GM12801 (cell line): ENCODE results near the gene HOXC5.

Experiments used
- TF ChIP-seq, protein P1 (sequence below): IDR thresholded peaks from one replicate; pipeline ENCODE4 v1.5.1; 2011; ENCODE audit warnings: control low read depth; ENCODE audit not compliant: insufficient read length; ENCODE audit errors: extremely low read depth

Gene HOXC5

DNA sequence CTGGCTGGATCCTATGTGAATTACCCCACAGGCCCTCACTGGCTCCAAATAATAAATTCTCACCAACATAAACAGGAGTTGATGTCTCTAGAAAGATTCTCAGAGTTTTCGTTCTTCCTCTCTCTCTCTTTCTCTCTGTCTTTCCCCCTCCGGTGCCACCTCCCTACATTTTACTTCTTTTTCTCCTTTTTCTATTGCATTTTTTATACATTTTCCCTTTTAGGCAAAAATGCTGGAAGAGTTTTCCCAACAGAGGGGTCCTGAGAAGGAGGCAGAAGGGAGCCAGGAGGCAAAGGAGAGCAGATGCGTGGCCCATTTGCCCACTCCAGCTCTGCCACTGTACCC is 5.4 kb upstream of the HOXC5 start:
- TF ChIP-seq, protein P1, sequence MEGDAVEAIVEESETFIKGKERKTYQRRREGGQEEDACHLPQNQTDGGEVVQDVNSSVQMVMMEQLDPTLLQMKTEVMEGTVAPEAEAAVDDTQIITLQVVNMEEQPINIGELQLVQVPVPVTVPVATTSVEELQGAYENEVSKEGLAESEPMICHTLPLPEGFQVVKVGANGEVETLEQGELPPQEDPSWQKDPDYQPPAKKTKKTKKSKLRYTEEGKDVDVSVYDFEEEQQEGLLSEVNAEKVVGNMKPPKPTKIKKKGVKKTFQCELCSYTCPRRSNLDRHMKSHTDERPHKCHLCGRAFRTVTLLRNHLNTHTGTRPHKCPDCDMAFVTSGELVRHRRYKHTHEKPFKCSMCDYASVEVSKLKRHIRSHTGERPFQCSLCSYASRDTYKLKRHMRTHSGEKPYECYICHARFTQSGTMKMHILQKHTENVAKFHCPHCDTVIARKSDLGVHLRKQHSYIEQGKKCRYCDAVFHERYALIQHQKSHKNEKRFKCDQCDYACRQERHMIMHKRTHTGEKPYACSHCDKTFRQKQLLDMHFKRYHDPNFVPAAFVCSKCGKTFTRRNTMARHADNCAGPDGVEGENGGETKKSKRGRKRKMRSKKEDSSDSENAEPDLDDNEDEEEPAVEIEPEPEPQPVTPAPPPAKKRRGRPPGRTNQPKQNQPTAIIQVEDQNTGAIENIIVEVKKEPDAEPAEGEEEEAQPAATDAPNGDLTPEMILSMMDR = no peak

DNA sequence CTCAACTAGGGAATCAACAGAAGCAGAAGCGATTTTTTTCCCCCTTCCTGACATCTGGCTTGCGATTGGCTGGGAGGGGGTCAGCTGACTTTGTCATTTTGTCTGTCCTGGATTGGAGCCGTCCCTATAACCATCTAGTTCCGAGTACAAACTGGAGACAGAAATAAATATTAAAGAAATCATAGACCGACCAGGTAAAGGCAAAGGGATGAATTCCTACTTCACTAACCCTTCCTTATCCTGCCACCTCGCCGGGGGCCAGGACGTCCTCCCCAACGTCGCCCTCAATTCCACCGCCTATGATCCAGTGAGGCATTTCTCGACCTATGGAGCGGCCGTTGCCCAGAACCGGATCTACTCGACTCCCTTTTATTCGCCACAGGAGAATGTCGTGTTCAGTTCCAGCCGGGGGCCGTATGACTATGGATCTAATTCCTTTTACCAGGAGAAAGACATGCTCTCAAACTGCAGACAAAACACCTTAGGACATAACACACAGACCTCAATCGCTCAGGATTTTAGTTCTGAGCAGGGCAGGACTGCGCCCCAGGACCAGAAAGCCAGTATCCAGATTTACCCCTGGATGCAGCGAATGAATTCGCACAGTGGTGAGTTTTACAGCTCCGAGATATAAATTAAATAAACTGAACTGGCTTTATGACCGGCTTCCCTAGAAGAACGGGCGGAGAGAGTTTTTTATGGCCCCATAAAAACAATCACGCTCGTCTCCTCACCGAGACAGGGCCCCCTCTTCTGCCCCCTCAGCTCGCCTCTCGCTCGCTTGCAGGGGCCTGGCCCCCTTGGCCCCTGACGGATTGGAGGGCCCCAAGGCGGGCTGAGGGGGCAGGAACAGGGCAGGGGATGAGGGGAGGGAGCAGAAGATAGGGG is 4.3 kb upstream of the HOXC5 start, which contains the start of gene HOXC6:
HOXC6 (plus strand) TSS at position 127 of the 888 bp plus-strand sequence; CDS start at position 209, 82 bp downstream.
- TF ChIP-seq, protein P1 = no peak

DNA sequence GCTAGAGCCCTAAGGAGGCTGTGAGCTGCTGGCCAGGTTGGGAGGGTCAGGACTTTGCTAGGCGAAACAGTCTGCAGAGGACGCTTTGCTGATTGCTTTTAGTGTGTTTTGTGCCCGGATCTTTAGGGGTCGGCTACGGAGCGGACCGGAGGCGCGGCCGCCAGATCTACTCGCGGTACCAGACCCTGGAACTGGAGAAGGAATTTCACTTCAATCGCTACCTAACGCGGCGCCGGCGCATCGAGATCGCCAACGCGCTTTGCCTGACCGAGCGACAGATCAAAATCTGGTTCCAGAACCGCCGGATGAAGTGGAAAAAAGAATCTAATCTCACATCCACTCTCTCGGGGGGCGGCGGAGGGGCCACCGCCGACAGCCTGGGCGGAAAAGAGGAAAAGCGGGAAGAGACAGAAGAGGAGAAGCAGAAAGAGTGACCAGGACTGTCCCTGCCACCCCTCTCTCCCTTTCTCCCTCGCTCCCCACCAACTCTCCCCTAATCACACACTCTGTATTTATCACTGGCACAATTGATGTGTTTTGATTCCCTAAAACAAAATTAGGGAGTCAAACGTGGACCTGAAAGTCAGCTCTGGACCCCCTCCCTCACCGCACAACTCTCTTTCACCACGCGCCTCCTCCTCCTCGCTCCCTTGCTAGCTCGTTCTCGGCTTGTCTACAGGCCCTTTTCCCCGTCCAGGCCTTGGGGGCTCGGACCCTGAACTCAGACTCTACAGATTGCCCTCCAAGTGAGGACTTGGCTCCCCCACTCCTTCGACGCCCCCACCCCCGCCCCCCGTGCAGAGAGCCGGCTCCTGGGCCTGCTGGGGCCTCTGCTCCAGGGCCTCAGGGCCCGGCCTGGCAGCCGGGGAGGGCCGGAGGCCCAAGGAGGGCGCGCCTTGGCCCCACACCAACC is 3.1 kb upstream of the HOXC5 start:
- TF ChIP-seq, protein P1 = no peak

DNA sequence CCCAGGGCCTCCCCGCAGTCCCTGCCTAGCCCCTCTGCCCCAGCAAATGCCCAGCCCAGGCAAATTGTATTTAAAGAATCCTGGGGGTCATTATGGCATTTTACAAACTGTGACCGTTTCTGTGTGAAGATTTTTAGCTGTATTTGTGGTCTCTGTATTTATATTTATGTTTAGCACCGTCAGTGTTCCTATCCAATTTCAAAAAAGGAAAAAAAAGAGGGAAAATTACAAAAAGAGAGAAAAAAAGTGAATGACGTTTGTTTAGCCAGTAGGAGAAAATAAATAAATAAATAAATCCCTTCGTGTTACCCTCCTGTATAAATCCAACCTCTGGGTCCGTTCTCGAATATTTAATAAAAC is 2.4 kb upstream of the HOXC5 start:
- TF ChIP-seq, protein P1 = no peak

DNA sequence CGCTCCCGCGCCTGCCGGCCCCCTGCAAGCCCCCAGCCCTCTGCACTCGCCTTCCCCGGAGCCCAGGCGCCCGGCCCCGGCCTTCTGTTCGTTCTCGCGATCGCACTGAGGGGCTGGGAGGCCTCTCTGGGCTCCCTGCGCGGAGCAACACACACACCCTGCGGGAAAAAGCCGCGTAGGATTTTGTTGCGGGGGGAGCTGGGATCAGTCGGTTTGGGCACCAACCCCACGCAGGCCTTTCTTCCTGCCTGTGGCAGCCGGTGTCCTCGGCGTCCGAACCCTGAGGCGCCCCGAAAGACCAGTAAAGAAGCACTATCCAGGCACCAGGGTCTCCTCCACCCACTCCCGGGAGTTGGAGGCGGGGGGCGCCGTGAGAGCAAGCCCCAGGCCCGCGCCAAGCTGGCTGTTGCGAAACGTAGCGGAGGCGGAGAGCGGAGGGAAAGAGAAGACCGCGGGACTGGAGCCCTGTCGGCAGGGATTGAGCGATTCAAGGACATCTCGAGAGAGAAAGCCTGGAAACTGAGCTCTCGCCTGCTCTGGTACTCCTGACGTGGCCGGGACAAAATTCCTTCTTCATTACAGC is 1.9 kb upstream of the HOXC5 start:
- TF ChIP-seq, protein P1 = no peak

DNA sequence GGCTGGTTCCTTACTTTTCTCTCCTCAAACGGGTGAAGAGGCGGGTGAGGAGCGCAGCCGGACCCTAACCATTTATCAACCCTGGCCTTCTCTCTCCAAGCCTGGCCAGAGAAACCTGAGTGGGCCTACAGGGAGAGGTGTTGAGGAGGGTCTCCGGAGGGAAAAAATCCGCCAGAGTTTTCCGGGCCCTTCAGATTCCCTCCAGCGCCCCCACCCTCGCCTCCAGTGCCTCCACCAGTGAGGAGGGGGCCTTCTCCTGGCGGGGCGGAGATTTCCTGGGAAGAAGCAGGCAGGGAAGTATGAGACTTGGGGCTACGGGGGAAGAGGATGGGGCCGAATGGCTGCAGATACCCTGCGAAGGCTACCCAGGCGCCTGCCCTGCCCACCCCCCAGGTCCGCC is 1.4 kb upstream of the HOXC5 start:
- TF ChIP-seq, protein P1 = no peak

DNA sequence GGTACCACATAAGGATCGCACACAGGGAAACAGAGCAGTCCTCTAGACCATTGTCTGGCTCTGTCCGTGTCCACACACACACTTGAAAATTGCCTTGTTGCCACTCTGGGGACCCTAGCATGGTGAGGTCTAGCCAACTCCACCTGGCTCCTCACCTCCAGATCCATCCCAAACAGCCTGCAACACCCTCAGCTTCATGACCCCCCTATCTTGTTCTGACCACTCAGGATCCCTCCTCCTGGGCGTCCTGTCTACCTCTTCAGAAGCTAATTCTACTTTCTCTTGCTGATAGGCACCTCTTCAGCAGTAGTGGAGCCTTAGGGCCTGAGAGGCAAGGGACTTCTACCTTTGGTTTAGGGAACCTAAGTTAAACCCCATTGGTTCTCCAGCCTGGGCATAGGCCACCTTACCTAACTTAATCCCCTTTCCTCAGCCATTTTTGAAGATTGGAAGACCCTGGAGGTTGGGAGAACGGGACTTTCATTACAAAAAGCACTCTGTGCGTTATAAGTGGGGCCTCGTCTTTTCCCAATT is 697 bp upstream of the HOXC5 start:
- TF ChIP-seq, protein P1 = no peak
